ENCODE data around the gene DNASE1.
"Not testable (repeated sequence)": the region's sequence is repeated elsewhere in the genome, so short reads cannot be mapped to it uniquely, and the experiment has no call there.

Gene DNASE1

GRCh38 chr16:3654249-3654991 is at the start of gene DNASE1:
Gene DNASE1, plus strand, starts transcription at chr16:3654691. Its CDS starts 683 bp downstream, at chr16:3655374.
- DNase-seq, result peak; percentile 44

GRCh38 chr16:3606441-3606840 is 48.0 kb upstream of the DNASE1 start:
- DNase-seq, result no peak

- no peak for DNase-seq
Measured at GRCh38 chr16:3607161-3607560, 47.3 kb upstream of the DNASE1 start.

GRCh38 chr16:3607634-3608033 is 46.9 kb upstream of the DNASE1 start:
- no peak for DNase-seq

GRCh38 chr16:3608069-3608468 is 46.4 kb upstream of the DNASE1 start:
- no peak for DNase-seq

GRCh38 chr16:3608976-3609375 is 45.5 kb upstream of the DNASE1 start:
- DNase-seq, result not testable (repeated sequence)

GRCh38 chr16:3609895-3610697 is 44.4 kb upstream of the DNASE1 start:
- no peak for DNase-seq

GRCh38 chr16:3610698-3611145 is 43.8 kb upstream of the DNASE1 start:
- DNase-seq, result no peak

GRCh38 chr16:3611146-3611975 is 43.1 kb upstream of the DNASE1 start, which contains the start of gene SLX4:
Gene SLX4, minus strand, starts transcription at chr16:3611606. Its CDS starts 2,642 bp downstream, at chr16:3608964.
- peak; percentile 94 for DNase-seq

GRCh38 chr16:3612510-3613466 is 41.7 kb upstream of the DNASE1 start:
- DNase-seq, result no peak

GRCh38 chr16:3618769-3619141 is 35.7 kb upstream of the DNASE1 start:
- DNase-seq, result no peak

GRCh38 chr16:3623642-3624041 is 30.8 kb upstream of the DNASE1 start:
- DNase-seq, result no peak

GRCh38 chr16:3625331-3625730 is 29.2 kb upstream of the DNASE1 start:
- DNase-seq, result no peak

- no peak for DNase-seq
Measured at GRCh38 chr16:3625911-3626732, 28.4 kb upstream of the DNASE1 start.

GRCh38 chr16:3637371-3637923 is 17.0 kb upstream of the DNASE1 start:
- DNase-seq, result no peak

GRCh38 chr16:3638916-3639644 is 15.4 kb upstream of the DNASE1 start:
- DNase-seq, result no peak

- no peak for DNase-seq
Measured at GRCh38 chr16:3640207-3640606, 14.3 kb upstream of the DNASE1 start.

- DNase-seq, result no peak
Measured at GRCh38 chr16:3640632-3641501, 13.6 kb upstream of the DNASE1 start.
